Stimulated activated CD4-positive, alpha-beta T cell treated with anti-CD3 and anti-CD28 coated beads, Interleukin-2, amount 100 ng/mL, for 24 hours (primary cell): ENCODE data around the gene SCO2.

Source experiments
- DNase-seq, 2 donors: peaks; one replicate each; pipeline ENCODE4 v3.0.0-alpha.2; 2020

SCO2 gene

GRCh38 chr22:50525104-50525857 is at the start of gene SCO2:
Gene SCO2, minus strand, starts transcription at chr22:50525598. Its CDS starts 1,187 bp downstream, at chr22:50524411.
- peak; percentile 98 to 99 for DNase-seq

- DNase-seq = no peak
Measured at GRCh38 chr22:50574383-50574755, 49.0 kb upstream of the SCO2 start.

GRCh38 chr22:50573491-50574382 is 48.3 kb upstream of the SCO2 start:
- no peak for DNase-seq

- no peak for DNase-seq
Measured at GRCh38 chr22:50572965-50573364, 47.6 kb upstream of the SCO2 start.

- DNase-seq = no peak
Measured at GRCh38 chr22:50571264-50572175, 46.1 kb upstream of the SCO2 start.

- no peak for DNase-seq
Measured at GRCh38 chr22:50570861-50571260, 45.5 kb upstream of the SCO2 start.

GRCh38 chr22:50569896-50570535 is 44.6 kb upstream of the SCO2 start:
- no peak for DNase-seq

- DNase-seq = no peak
Measured at GRCh38 chr22:50569041-50569459, 43.7 kb upstream of the SCO2 start.

- no peak for DNase-seq
Measured at GRCh38 chr22:50568626-50569025, 43.2 kb upstream of the SCO2 start.

- DNase-seq = no peak
Measured at GRCh38 chr22:50567721-50568252, 42.4 kb upstream of the SCO2 start.

GRCh38 chr22:50564289-50564688 is 38.9 kb upstream of the SCO2 start:
- no peak for DNase-seq

GRCh38 chr22:50563413-50564160 is 38.2 kb upstream of the SCO2 start:
- no peak for DNase-seq

GRCh38 chr22:50562523-50563412 is 37.4 kb upstream of the SCO2 start, which contains the start of gene SYCE3:
Gene SYCE3, minus strand, starts transcription at chr22:50562919. Its CDS starts 6,514 bp downstream, at chr22:50556405.
- DNase-seq = peak; percentile 98 to 99

- DNase-seq = no peak
Measured at GRCh38 chr22:50561401-50562358, 36.3 kb upstream of the SCO2 start.

GRCh38 chr22:50560034-50560433 is 34.6 kb upstream of the SCO2 start:
- no peak for DNase-seq

- DNase-seq = no peak
Measured at GRCh38 chr22:50556703-50557102, 31.3 kb upstream of the SCO2 start.

- DNase-seq = no peak
Measured at GRCh38 chr22:50553310-50553709, 27.9 kb upstream of the SCO2 start.

- DNase-seq = no peak
Measured at GRCh38 chr22:50551160-50551752, 25.9 kb upstream of the SCO2 start.

GRCh38 chr22:50550395-50550794 is 25.0 kb upstream of the SCO2 start:
- DNase-seq = no peak
